Measurements from ENCODE around the gene ARL2BP.
"Not testable (repeated sequence)": the region's sequence is repeated elsewhere in the genome, so short reads cannot be mapped to it uniquely, and the experiment has no call there.

Gene ARL2BP

GRCh38 chr16:57244767-57245471, at the start of gene ARL2BP:
Gene ARL2BP, plus strand, starts transcription at chr16:57245259. Its CDS starts 109 bp downstream, at chr16:57245368.
- peak; percentile 100 for DNase-seq (ENCODE audit: low spot score)

GRCh38 chr16:57196286-57196685, 48.8 kb upstream of the ARL2BP start:
- no peak for DNase-seq (ENCODE audit: low spot score)

GRCh38 chr16:57196753-57197152, 48.3 kb upstream of the ARL2BP start:
- DNase-seq (ENCODE audit: low spot score): no peak

- DNase-seq (ENCODE audit: low spot score): not testable (repeated sequence)
Observed at GRCh38 chr16:57200321-57200720, 44.7 kb upstream of the ARL2BP start.

GRCh38 chr16:57200926-57201325, 44.1 kb upstream of the ARL2BP start:
- not testable (repeated sequence) for DNase-seq (ENCODE audit: low spot score)

GRCh38 chr16:57202095-57202886, 42.8 kb upstream of the ARL2BP start:
- no peak for DNase-seq (ENCODE audit: low spot score)

GRCh38 chr16:57203451-57203850, 41.6 kb upstream of the ARL2BP start:
- DNase-seq (ENCODE audit: low spot score): no peak

- peak; percentile 35 for DNase-seq (ENCODE audit: low spot score)
Observed at GRCh38 chr16:57204675-57205074, 40.4 kb upstream of the ARL2BP start.

GRCh38 chr16:57208926-57209325, 36.1 kb upstream of the ARL2BP start:
- no peak for DNase-seq (ENCODE audit: low spot score)

- DNase-seq (ENCODE audit: low spot score): no peak
Observed at GRCh38 chr16:57209780-57210179, 35.3 kb upstream of the ARL2BP start.

- no peak for DNase-seq (ENCODE audit: low spot score)
Observed at GRCh38 chr16:57213462-57213861, 31.6 kb upstream of the ARL2BP start.

GRCh38 chr16:57216968-57217367, 28.1 kb upstream of the ARL2BP start:
- no peak for DNase-seq (ENCODE audit: low spot score)

GRCh38 chr16:57223057-57223456, 22.0 kb upstream of the ARL2BP start:
- no peak for DNase-seq (ENCODE audit: low spot score)

GRCh38 chr16:57224651-57225335, 20.3 kb upstream of the ARL2BP start:
- DNase-seq (ENCODE audit: low spot score): no peak

- DNase-seq (ENCODE audit: low spot score): no peak
Observed at GRCh38 chr16:57225978-57226377, 19.1 kb upstream of the ARL2BP start.

GRCh38 chr16:57226701-57227621, 18.1 kb upstream of the ARL2BP start:
- DNase-seq (ENCODE audit: low spot score): no peak

GRCh38 chr16:57229079-57229478, 16.0 kb upstream of the ARL2BP start:
- DNase-seq (ENCODE audit: low spot score): no peak

GRCh38 chr16:57231821-57232350, 13.2 kb upstream of the ARL2BP start:
- no peak for DNase-seq (ENCODE audit: low spot score)

GRCh38 chr16:57233944-57234706, 10.9 kb upstream of the ARL2BP start:
- no peak for DNase-seq (ENCODE audit: low spot score)

- no peak for DNase-seq (ENCODE audit: low spot score)
Observed at GRCh38 chr16:57234707-57235092, 10.4 kb upstream of the ARL2BP start.
